PFSK-1 (cell line): ENCODE data around the gene KCNK13.

Experiments used
- FOXP2 ChIP-seq: optimal IDR thresholded peaks from 2 replicates; pipeline ENCODE3; 2011; ENCODE audit warnings: borderline replicate concordance, control low read depth, inconsistent platforms; ENCODE audit not compliant: insufficient read depth; ENCODE audit errors: extremely low read length, extremely low read depth
- POLR2AphosphoS5 ChIP-seq: IDR thresholded peaks from 2 replicates; pipeline ENCODE4 v1.6.1; 2012; ENCODE audit warnings: low read depth, mild to moderate bottlenecking, control low read depth, low read length, moderate library complexity
- SIN3A ChIP-seq: IDR thresholded peaks from 2 replicates; pipeline ENCODE4 v1.6.1; 2012; ENCODE audit warnings: mild to moderate bottlenecking, low read length, moderate library complexity, borderline replicate concordance; ENCODE audit not compliant: insufficient read depth
- TAF1 ChIP-seq: IDR thresholded peaks from 2 replicates; pipeline ENCODE4 v1.6.1; 2012; ENCODE audit warnings: low read length, control low read depth, borderline replicate concordance; ENCODE audit not compliant: insufficient read depth
- TF ChIP-seq, protein P1 (sequence below), 2 experiments: IDR thresholded peaks; 2 replicates each; pipeline versions ENCODE4 v1.6.1 to v1.8.0; 2011 to 2012; ENCODE audit warnings: low read depth in 2 of 2, low read length in 2 of 2, control low read depth in 1 of 2, inconsistent platforms in 1 of 2, mild to moderate bottlenecking in 1 of 2, moderate library complexity in 1 of 2; ENCODE audit not compliant: insufficient read depth in 1 of 2

KCNK13 gene

DNA sequence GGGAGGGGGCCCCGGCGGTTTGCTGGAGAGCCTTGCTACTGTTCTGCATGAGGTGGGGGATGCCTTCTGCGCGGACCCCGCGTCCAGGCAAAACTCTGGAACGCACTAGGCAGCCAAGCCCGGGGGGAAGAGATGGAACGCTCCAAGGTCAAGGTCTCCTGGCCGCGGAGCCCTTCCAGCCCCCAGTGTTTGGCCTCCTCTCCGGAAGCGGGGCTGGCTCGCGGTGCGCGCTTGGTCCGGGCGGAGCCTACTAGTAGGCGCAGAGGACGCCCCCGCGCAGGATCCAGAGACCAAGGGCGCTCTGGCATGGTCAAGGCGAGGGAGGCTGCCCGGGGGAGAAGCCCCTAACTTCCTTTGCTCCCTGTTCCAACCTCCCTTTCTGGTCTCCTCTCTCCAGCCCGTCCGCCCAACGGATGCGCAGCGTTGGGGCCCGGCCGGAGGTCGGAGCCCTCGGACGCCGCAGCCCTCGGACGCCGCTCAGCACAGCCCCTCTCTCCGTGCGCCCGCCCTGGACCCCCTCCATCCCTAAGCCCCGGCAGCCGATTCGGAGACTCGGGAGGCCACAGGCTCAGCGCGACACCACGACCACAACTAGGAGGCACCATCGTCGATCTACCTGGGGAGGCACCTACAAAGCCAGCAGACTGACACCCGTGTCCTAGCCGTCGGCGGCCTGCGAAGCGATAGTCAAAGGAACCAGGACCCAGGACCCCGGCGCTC lies 669 bp upstream of the KCNK13 start:
- no peak for TF ChIP-seq TAF1
- no peak for TF ChIP-seq SIN3A
- TF ChIP-seq, protein P1, sequence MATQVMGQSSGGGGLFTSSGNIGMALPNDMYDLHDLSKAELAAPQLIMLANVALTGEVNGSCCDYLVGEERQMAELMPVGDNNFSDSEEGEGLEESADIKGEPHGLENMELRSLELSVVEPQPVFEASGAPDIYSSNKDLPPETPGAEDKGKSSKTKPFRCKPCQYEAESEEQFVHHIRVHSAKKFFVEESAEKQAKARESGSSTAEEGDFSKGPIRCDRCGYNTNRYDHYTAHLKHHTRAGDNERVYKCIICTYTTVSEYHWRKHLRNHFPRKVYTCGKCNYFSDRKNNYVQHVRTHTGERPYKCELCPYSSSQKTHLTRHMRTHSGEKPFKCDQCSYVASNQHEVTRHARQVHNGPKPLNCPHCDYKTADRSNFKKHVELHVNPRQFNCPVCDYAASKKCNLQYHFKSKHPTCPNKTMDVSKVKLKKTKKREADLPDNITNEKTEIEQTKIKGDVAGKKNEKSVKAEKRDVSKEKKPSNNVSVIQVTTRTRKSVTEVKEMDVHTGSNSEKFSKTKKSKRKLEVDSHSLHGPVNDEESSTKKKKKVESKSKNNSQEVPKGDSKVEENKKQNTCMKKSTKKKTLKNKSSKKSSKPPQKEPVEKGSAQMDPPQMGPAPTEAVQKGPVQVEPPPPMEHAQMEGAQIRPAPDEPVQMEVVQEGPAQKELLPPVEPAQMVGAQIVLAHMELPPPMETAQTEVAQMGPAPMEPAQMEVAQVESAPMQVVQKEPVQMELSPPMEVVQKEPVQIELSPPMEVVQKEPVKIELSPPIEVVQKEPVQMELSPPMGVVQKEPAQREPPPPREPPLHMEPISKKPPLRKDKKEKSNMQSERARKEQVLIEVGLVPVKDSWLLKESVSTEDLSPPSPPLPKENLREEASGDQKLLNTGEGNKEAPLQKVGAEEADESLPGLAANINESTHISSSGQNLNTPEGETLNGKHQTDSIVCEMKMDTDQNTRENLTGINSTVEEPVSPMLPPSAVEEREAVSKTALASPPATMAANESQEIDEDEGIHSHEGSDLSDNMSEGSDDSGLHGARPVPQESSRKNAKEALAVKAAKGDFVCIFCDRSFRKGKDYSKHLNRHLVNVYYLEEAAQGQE (IDR thresholded peaks at IDR 0.05; ENCODE audit: insufficient read depth in 1 of 2, low read depth in 2 of 2, low read length in 2 of 2) = no peak
- no peak for TF ChIP-seq FOXP2
- TF ChIP-seq POLR2AphosphoS5 = no peak

DNA sequence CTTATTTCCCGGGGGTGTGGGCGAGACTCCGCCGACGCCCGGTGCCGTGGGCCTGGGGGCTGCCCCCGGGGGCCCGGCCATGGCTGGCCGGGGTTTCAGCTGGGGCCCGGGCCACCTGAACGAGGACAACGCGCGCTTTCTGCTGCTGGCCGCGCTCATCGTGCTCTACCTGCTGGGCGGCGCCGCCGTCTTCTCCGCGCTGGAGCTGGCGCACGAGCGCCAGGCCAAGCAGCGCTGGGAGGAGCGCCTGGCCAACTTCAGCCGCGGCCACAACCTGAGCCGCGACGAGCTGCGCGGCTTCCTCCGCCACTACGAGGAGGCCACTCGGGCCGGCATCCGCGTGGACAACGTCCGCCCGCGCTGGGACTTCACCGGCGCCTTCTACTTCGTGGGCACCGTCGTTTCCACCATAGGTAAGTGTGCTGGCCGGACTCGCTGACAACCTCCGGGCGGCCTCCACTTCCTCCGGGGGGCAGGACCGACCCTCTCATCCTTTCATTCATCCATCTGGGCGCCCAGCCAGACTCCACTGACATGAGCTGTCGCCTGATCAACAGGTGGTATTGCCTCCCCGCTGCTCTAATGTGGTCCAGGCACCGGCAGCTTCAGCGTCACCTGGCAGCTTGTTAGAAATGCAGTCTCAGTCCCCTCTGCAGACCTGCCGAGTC lies 467 bp downstream of the KCNK13 start:
- TF ChIP-seq POLR2AphosphoS5 (no peak), SIN3A (no peak)
- TF ChIP-seq, protein P1 (IDR thresholded peaks at IDR 0.05; ENCODE audit: insufficient read depth in 1 of 2, low read depth in 2 of 2, low read length in 2 of 2) = no peak

DNA sequence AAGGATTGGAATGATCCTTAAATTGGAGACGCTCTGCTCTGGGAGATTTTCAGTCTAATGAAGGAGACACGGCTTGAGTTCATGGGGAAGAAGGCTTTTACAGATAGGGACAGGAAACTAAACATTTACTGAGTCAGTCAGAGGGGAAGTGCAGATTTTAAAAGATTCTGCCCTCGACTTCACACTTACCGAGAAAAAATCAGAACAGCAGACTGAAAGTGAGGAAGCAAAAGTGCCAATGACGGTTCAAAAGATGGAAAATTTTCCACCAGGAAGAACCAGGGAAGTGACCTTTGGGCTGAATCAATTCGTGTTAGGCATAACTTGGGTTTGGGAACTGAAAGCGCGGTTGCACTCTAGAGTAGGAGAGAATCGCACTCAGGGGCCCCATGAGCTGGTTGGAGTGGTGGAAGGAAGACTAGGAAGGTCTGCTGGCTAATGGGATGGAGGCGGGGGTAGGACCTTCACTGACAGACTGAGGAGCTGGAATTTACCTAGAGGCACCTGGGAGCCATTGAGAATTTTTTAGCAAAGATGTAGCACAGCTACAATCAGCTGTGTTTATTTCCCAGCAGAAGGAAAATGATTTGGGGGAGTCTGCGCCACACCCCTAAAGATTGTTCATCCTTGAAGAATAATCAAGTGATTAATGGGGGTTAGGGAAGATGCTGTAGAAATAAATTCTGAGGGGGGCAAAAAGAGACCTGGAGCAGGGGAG lies 1.2 kb downstream of the KCNK13 start:
- TF ChIP-seq SIN3A = no peak
- no peak for TF ChIP-seq FOXP2
- TF ChIP-seq POLR2AphosphoS5 = no peak
- TF ChIP-seq TAF1 = no peak
- TF ChIP-seq, protein P1 (IDR thresholded peaks at IDR 0.05; ENCODE audit: insufficient read depth in 1 of 2, low read depth in 2 of 2, low read length in 2 of 2) = no peak

DNA sequence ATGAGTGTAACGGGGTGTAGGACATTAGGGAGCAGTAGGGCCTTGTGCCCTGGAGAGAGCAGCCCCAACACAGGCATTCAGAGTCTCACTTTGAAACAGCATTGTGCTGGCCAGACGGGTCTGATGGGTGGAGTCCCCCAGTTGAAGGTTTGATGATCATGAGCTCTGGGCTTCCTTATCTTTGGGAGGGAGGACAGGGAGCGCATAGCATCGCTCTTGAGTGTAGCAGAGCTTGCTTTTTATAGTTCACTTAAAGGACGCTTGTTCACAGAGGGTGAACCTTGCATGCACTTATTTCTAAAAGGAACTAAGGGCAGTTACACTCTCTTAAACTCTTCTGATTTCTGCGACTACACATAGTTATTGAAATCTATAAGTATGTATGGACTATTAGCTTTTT lies 10.6 kb downstream of the KCNK13 start:
- TF ChIP-seq TAF1 = no peak
- TF ChIP-seq, protein P1 (IDR thresholded peaks at IDR 0.05; ENCODE audit: insufficient read depth in 1 of 2, low read depth in 2 of 2, low read length in 2 of 2) = no peak
- TF ChIP-seq POLR2AphosphoS5 = no peak
- TF ChIP-seq SIN3A = no peak
- no peak for TF ChIP-seq FOXP2
